Activated CD8-positive, alpha-beta memory T cell treated with anti-CD3 and anti-CD28 coated beads, Interleukin-2, amount 50 U/mL, for 24 hours (primary cell): ENCODE measurements around the gene PIM1.
A peak's percentile ranks its signal among the peaks of the same experiment; 100 is the strongest.
"Not testable (repeated sequence)": the region's sequence is repeated elsewhere in the genome, so short reads cannot be mapped to it uniquely, and the experiment has no call there.

ENCODE experiments used
- DNase-seq: peaks from one replicate; pipeline ENCODE4 v3.0.0-alpha.2; 2020; ENCODE audit errors: extremely low read depth

Gene PIM1

GRCh38 chr6:37169496-37170272, at the start of gene PIM1:
Gene PIM1 (plus strand): TSS chr6:37170152. CDS start chr6:37170576, 424 bp downstream.
- peak; percentile 94 for DNase-seq

GRCh38 chr6:37121556-37121955, 48.4 kb upstream of the PIM1 start:
- no peak for DNase-seq

GRCh38 chr6:37122861-37123260, 47.1 kb upstream of the PIM1 start:
- DNase-seq, result no peak

- no peak for DNase-seq
These were observed 45.8 kb upstream of the PIM1 start for GRCh38 chr6:37123957-37124729.

- DNase-seq, result no peak
These were observed 44.0 kb upstream of the PIM1 start for GRCh38 chr6:37125774-37126492.

- no peak for DNase-seq
These were observed 43.4 kb upstream of the PIM1 start for GRCh38 chr6:37126493-37126958.

GRCh38 chr6:37126961-37127616, 42.9 kb upstream of the PIM1 start:
- no peak for DNase-seq

- no peak for DNase-seq
These were observed 41.7 kb upstream of the PIM1 start for GRCh38 chr6:37127961-37128862.

GRCh38 chr6:37128863-37129443, 41.0 kb upstream of the PIM1 start:
- DNase-seq, result not testable (repeated sequence)

GRCh38 chr6:37129566-37129965, 40.4 kb upstream of the PIM1 start:
- DNase-seq, result no peak

- DNase-seq, result no peak
These were observed 39.2 kb upstream of the PIM1 start for GRCh38 chr6:37130704-37131103.

GRCh38 chr6:37131104-37131959, 38.6 kb upstream of the PIM1 start:
- DNase-seq, result no peak

GRCh38 chr6:37131960-37132253, 38.0 kb upstream of the PIM1 start:
- no peak for DNase-seq

GRCh38 chr6:37134036-37134395, 35.9 kb upstream of the PIM1 start:
- no peak for DNase-seq

- no peak for DNase-seq
These were observed 35.4 kb upstream of the PIM1 start for GRCh38 chr6:37134396-37135191.

GRCh38 chr6:37135835-37136694, 33.9 kb upstream of the PIM1 start:
- DNase-seq, result no peak

GRCh38 chr6:37136821-37137200, 33.1 kb upstream of the PIM1 start:
- no peak for DNase-seq
